HL-60 (cell line): ENCODE results near the gene MID1IP1.

ENCODE experiments used
- DNase-seq, 2 experiments: peaks; one replicate each; pipeline ENCODE4 v3.0.0-alpha.2; 2010 to 2020; ENCODE audit warnings: low read depth in 1 of 2, low spot score in 1 of 2
- H3K27ac ChIP-seq: fragments of 250-450 bp; sonication (Bioruptor Pico); replicated peaks from 2 replicates; pipeline ENCODE4 v1.5.1; 2020; ENCODE audit warnings: mild to moderate bottlenecking, moderate library complexity
- H3K27me3 ChIP-seq: fragments of 250-450 bp; sonication (Bioruptor Pico); 2 replicates; pipeline ENCODE4 v1.5.1; 2021; ENCODE audit warnings: mild to moderate bottlenecking, moderate library complexity; ENCODE audit not compliant: insufficient read depth, poor library complexity, severe bottlenecking
- H3K4me3 ChIP-seq: replicated peaks from 2 replicates; pipeline ENCODE4 v1.5.1; 2011; ENCODE audit warnings: mild to moderate bottlenecking, control low read depth, low read length; ENCODE audit not compliant: insufficient read depth
- GABPA ChIP-seq: IDR thresholded peaks from 2 replicates; pipeline ENCODE4 v1.6.1; 2012; ENCODE audit warnings: low read depth
- POLR2AphosphoS5 ChIP-seq: IDR thresholded peaks from 2 replicates; pipeline ENCODE4 v1.6.1; 2012; ENCODE audit warnings: low read depth
- REST ChIP-seq: IDR thresholded peaks from 2 replicates; pipeline ENCODE4 v1.6.1; 2012; ENCODE audit warnings: low read depth; ENCODE audit not compliant: insufficient replicate concordance
- SPI1 ChIP-seq: IDR thresholded peaks from 2 replicates; pipeline ENCODE4 v1.6.1; 2012; ENCODE audit warnings: low read depth, mild to moderate bottlenecking, borderline replicate concordance
- TF ChIP-seq, protein P1 (sequence below): IDR thresholded peaks from one replicate; pipeline ENCODE4 v1.5.1; 2011; ENCODE audit warnings: low read length, control low read depth, inconsistent platforms; ENCODE audit not compliant: insufficient read depth

Gene MID1IP1

GRCh38 chrX:38841750-38842149 is 40.5 kb downstream of the MID1IP1 start:
- Histone ChIP-seq H3K4me3 (no peak overlapping the region), H3K27ac (no peak overlapping the region), H3K27me3 (no peaks in the 10 kb centered on the region)
- TF ChIP-seq SPI1 (no peak), GABPA (no peak), REST (no peak), POLR2AphosphoS5 (no peak)
- TF ChIP-seq, protein P1, sequence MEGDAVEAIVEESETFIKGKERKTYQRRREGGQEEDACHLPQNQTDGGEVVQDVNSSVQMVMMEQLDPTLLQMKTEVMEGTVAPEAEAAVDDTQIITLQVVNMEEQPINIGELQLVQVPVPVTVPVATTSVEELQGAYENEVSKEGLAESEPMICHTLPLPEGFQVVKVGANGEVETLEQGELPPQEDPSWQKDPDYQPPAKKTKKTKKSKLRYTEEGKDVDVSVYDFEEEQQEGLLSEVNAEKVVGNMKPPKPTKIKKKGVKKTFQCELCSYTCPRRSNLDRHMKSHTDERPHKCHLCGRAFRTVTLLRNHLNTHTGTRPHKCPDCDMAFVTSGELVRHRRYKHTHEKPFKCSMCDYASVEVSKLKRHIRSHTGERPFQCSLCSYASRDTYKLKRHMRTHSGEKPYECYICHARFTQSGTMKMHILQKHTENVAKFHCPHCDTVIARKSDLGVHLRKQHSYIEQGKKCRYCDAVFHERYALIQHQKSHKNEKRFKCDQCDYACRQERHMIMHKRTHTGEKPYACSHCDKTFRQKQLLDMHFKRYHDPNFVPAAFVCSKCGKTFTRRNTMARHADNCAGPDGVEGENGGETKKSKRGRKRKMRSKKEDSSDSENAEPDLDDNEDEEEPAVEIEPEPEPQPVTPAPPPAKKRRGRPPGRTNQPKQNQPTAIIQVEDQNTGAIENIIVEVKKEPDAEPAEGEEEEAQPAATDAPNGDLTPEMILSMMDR: no peak
- DNase-seq: no peak

GRCh38 chrX:38845426-38845825 is 44.2 kb downstream of the MID1IP1 start:
- Histone ChIP-seq H3K4me3 (no peak overlapping the region), H3K27me3 (no peaks in the 10 kb centered on the region), H3K27ac (no peak overlapping the region)
- DNase-seq: no peak
- TF ChIP-seq GABPA (no peak), REST (no peak), SPI1 (no peak), POLR2AphosphoS5 (no peak)
- TF ChIP-seq, protein P1: no peak

GRCh38 chrX:38847206-38847902 is 46.1 kb downstream of the MID1IP1 start:
- Histone ChIP-seq H3K27ac (no peak overlapping the region), H3K27me3 (no peaks in the 10 kb centered on the region), H3K4me3 (no peak overlapping the region)
- no peak for DNase-seq
- TF ChIP-seq REST (no peak), GABPA (no peak), POLR2AphosphoS5 (no peak), SPI1 (no peak)
- TF ChIP-seq, protein P1: no peak
